HG02852 (cell line): Measurements from ENCODE around the gene FARSB.
"Not testable (repeated sequence)": the region's sequence is repeated elsewhere in the genome, so short reads cannot be mapped to it uniquely, and the experiment has no call there.

Experiments used
- ATAC-seq: cut with Tn5 transposase; IDR thresholded peaks from one replicate; pipeline ENCODE4 v1.9.1; 2021; ENCODE audit warnings: mild to moderate bottlenecking, moderate library complexity; ENCODE audit not compliant: unreplicated experiment

FARSB gene

GRCh38 chr2:222609381-222609780, 46.5 kb downstream of the FARSB start:
- ATAC-seq: no peak

- ATAC-seq: no peak
These were observed 47.8 kb downstream of the FARSB start for GRCh38 chr2:222608081-222608480.

- no peak for ATAC-seq
These were observed 49.6 kb downstream of the FARSB start for GRCh38 chr2:222606306-222606705.

- ATAC-seq: no peak
These were observed 51.0 kb downstream of the FARSB start for GRCh38 chr2:222604749-222605515.

- no peak for ATAC-seq
These were observed 52.4 kb downstream of the FARSB start for GRCh38 chr2:222603501-222603900.

- ATAC-seq: no peak
These were observed 57.3 kb downstream of the FARSB start for GRCh38 chr2:222598611-222599010.

GRCh38 chr2:222595581-222595980, 60.3 kb downstream of the FARSB start:
- ATAC-seq: no peak

GRCh38 chr2:222594679-222595078, 61.2 kb downstream of the FARSB start:
- ATAC-seq: no peak

- no peak for ATAC-seq
These were observed 63.7 kb downstream of the FARSB start for GRCh38 chr2:222592176-222592575.

GRCh38 chr2:222591661-222592060, 64.2 kb downstream of the FARSB start:
- ATAC-seq: no peak

GRCh38 chr2:222584589-222584988, 71.3 kb downstream of the FARSB start:
- not testable (repeated sequence) for ATAC-seq

- peak; percentile 50 for ATAC-seq
These were observed 73.0 kb downstream of the FARSB start for GRCh38 chr2:222582928-222583327.

- ATAC-seq: no peak
These were observed 78.6 kb downstream of the FARSB start for GRCh38 chr2:222577341-222577740.

- ATAC-seq: no peak
These were observed 79.5 kb downstream of the FARSB start for GRCh38 chr2:222576171-222577081.

- ATAC-seq: no peak
These were observed 80.3 kb downstream of the FARSB start for GRCh38 chr2:222575618-222576017.

GRCh38 chr2:222572751-222573174, 83.1 kb downstream of the FARSB start:
- ATAC-seq: no peak

GRCh38 chr2:222572264-222572721, 83.6 kb downstream of the FARSB start:
- no peak for ATAC-seq

- ATAC-seq: no peak
These were observed 86.1 kb downstream of the FARSB start for GRCh38 chr2:222569826-222570225.

- ATAC-seq: no peak
These were observed 87.0 kb downstream of the FARSB start for GRCh38 chr2:222568865-222569264.

GRCh38 chr2:222566229-222566628, 89.7 kb downstream of the FARSB start:
- ATAC-seq: no peak

- ATAC-seq: no peak
These were observed 92.0 kb downstream of the FARSB start for GRCh38 chr2:222563936-222564335.
